DMS 273 treated with DMSO at 0.1 percent for 48 hours (cell line): ENCODE measurements around the gene CIAO3.

Source experiments
- DNase-seq: peaks from one replicate; lab custom pipeline; 2025; lab: John Stamatoyannopoulos, UW

Gene CIAO3

DNA sequence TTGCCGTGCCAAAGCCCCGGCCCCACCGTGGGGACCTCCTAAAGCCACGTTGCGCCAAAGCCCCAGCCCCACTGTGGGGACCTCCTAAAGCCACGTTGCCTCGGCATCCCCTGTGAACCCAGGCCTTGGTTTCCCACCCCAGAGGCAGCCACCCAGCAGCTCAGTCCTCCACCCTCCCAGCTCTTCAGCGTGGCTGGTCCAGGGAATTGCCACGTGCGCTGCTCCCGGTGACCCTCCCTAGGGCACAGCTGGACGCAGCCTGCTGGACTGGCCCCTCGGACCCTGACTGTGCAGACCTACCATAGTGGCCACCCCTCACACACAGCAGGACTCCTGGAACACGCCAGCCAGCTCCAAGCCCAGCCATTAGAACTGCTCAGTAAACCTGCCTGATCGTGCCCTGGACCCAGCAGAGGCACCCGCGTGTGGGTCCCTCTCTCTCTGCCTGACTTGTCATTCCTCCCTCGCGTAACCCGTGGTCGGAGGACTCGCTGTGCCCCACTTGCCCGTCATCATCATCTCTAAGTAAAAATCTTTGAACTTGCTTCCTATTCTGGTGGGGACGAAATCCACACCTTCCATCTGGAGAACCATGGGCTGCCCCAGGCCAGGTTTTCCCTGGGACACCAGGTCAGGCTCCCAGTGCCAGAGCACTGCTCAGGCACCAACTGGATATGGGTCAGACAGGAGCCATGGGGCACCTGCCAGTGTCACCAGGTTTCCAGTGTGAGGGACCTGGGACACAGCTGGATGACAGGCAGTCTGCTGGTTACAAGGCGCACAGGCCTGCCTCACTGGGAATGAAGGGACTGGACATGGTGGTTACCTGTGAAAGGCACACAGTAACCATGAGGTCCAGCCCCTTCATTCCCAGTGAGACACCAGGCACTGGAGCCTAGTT, 5.6 kb downstream of the CIAO3 start:
- DNase-seq: no peak

DNA sequence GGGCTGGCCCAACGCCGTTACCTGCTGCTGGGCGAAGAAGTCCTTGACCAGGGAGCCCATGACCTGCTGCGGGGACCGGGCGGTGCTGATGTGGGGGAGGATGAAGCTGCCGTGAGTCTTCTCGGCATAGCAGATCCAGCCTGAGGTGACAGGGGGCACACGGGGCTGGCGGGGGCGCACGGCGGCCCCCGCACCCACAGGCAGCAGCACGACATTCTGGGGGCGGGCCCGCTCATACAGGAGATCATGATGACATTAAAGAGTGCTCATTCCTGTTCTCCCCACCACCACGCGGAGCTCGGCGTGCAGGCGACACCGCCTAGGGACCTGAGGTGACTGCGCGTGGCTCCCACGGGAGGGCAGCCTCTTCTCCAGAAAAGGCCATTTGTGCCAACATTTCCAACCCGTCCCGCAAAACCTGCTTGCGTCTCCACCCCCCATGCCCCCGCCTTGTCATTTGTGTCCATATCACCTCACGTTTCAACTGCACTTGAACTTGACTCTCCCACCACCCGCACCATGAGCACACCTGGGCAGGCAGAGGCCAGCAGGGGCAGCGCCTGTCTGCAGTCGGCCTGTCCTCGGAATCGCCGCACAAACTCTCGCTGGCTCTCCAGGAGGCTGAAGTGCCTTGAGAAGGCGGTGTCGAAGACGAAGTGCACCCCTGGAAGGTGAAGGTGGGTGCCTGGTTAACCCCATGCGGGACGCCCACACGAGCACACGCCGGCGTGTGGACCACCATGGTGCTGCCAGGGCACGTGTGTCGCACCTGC, 6.4 kb downstream of the CIAO3 start:
- DNase-seq: no peak

DNA sequence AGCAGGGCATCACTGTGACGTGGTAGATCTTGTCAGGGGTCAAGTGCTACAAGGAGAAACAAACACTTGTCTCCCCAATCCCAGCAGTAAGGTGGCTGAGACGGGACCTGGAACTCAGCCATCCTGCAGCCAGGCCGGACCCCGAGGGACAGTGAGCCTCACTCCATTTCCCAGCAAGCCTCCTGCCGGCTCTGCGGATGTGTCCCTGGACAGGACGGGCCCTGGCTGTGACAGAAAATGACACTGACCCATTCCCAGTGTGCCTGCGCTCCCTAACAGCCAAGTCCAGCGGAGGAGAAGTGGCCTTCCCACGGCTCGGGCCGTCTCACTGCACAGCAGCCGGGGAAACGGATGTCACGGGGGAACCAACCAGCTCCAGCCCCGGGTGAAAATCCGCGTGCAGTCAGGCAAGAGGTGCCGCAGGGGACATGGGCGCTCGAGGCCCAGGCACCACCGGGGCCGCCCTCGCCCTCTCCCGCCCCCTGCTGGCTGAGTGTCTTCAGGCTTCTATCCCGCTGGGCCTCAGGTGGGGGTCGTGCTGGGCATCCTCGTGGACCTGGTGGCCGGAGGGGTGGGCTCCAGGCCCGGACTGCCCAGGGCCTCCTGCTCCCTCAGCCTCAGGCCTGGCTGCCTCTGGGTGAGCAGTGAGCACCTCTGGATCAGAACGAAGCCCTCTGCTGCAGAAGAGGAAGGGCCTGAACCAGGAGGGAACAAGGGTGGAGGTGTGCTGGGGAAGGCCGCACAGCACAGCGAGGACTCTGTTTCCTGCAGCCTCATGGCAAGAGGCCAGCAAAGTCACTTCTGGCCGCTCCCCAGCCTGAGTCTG, 7.2 kb downstream of the CIAO3 start:
- DNase-seq: no peak

GRCh38 chr16:732936-733335, 7.9 kb downstream of the CIAO3 start:
- DNase-seq: no peak

DNA sequence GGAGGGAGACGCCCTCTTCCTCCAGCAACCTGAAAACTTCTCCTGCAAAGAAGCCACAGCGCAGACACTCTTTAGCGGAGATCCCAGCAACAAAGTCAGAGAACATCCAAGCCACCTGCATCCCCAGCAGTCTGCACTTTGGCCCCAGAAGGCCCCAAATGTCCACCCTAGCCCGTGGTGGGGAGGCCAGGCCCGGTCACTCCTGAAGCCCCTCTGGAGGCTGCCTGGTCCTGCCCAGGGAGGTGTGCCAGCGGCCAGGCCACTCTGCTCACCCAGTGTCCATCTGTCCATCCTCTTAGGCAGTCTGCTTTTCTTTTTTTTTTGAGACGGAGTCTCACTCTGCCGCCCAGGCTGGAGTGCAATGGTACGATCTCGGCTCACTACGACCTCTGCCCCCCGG, 8.5 kb downstream of the CIAO3 start:
- DNase-seq: no peak

DNA sequence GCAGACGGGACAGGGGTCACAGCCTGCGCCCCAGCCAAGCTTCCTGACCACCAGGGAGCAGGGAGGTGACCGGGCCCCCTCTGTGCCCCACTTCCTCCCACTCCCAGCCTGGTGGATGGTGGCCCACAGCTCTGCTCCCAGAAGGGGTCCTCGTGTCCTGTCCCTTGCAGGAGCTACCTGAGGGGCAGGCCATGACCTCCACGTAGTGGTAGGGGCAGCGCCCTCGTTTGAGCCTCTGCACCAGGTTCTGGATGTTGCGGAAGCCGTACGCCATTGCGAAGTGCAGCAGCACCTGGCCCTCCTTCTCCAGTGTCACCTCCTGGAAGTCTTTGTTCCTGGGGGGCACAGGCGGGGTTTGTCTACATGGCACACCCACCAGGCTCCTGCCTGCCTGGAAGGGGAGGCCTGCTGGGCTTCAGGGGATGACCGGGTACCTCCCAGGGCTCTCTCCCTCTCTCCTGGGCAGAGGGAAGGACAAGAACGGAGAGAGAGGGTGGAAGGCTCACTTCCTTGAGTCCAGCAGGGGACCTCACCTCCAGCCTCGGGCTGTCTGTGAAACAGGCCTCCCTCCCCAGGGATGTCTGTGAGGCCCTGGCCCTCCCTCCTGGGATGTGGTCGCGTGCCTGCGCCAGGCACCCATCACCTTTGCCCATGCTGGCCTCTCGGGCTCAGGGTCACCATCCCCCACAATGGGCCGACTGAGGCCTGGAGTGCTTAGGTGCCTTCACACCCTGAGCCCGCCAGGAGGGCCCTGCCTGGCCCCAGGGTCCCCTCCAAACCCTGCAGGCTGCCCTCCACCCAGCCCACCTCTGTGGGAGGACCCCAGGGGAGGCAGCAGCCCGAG, 9.9 kb downstream of the CIAO3 start:
- DNase-seq: no peak

GRCh38 chr16:729768-730665, 10.8 kb downstream of the CIAO3 start:
- no peak for DNase-seq

DNA sequence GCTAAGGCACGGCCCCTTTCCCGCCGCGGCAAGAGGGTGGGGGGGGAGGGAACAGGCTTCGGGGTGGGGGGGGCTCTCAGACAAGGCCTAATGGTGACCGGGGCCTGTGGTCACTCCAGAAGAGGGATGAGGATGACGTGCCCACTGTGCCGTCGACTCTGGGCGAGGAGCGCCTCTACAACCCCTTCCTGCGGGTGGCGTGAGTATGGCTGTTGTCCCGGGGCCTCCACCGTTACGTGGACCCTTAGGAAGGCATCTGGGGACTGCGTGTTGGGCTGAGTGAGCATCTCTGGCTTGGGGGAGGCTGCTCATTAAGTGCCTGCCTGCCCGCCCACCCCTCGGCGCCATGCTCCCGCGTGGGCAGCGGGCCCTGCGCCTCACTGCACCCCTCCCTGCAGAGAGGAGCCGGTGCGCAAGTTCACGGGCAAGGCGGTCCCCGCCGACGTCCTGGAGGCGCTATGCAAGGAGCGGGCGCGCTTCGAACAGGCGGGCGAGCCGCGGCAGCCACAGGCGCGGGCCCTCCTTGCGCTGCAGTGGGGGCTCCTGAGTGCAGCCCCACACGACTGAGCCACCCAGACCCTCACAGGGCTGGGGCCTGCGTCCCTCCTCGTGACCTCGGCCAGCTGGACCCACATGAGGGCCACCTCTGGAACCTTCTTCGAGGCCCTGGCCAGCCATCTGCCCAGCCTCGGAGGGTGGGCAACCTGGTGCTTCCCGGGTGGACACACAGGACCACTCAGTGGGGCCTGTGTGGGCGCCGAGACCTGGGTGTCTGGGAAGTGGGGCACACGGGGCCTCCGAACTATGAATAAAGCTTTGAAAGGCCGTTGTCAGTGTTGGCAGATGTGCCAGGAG, 11.7 kb downstream of the CIAO3 start:
- no peak for DNase-seq

- DNase-seq: peak; percentile 59
Measured at GRCh38 chr16:728131-728889, 12.5 kb downstream of the CIAO3 start.

DNA sequence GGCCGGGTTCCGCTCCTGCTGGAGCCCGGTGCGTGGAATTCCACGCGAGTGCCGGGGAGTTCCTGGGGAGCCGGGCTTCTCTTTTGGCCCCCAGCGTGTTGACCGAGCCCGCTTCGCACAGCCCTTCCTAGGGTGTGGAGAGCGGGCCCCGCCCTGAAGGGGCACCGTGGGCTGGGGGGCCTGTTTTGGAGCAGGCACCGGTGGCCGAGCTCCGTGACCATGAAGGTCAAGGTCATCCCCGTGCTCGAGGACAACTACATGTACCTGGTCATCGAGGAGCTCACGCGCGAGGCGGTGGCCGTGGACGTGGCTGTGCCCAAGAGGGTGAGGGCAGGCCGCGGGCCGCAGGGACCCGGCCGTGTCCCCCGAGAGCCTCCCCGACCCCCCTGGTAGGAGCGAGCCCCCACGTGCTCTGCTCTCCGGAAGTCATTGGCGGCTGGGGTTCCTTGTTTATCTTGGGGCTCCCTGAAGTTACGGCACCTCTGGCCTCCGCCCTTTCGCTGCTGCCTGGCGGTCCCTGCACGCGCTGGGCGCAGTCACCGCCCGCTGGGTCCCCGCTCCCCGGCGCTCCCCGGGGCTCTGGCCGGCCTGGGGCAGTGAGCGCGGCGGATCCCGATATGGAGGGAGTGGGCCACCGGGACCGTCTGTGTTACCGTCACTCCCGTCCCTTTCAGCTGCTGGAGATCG, 13.4 kb downstream of the CIAO3 start:
- no peak for DNase-seq

- no peak for DNase-seq
Measured at GRCh38 chr16:726438-727290, 14.1 kb downstream of the CIAO3 start, which contains the start of the genes CCDC78 and HAGHL. Gene CCDC78 (minus strand): TSS chr16:726443. CDS start chr16:726367, 76 bp downstream. Gene HAGHL (plus strand): TSS chr16:727106. CDS start chr16:727510, 404 bp downstream.

- DNase-seq: no peak
Measured at GRCh38 chr16:726188-726437, 14.7 kb downstream of the CIAO3 start.

DNA sequence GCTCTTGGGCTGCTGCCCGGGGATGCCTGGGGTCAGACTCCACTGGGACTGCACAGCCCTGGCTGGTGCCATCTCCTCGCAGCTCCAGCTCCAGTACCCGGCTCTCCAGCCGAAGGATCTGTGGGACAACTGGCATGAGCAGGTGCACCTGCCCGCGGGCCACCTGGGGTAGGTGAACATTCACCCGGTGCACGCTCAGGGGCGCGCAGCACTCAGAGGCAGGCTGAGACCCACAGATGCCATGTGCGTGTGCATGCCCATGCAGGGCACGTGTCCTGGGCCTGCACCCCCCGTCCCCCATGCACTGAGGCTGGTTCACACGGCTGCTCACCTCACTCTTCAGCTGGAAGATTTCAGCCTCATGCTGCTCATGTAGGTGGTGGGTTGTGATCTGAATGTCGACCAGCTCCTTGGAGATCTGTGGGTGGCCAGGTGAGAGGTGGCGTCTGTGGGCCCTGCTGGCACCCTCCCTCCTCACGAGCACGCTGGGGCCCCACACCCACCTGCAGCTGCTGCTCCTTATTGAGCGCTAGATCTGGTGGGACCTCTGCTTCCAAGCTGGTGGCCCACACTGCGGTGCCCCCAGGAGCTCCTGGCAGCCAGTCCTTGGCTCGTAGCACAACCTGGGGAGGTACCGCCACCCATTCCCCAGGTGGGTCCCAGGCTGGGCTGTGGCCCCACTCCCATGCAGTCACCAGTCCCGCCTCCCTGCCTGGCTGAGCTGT, 15.2 kb downstream of the CIAO3 start:
- DNase-seq: no peak

GRCh38 chr16:725041-725376, 15.8 kb downstream of the CIAO3 start:
- no peak for DNase-seq

GRCh38 chr16:724188-725040, 16.4 kb downstream of the CIAO3 start:
- DNase-seq: no peak

DNA sequence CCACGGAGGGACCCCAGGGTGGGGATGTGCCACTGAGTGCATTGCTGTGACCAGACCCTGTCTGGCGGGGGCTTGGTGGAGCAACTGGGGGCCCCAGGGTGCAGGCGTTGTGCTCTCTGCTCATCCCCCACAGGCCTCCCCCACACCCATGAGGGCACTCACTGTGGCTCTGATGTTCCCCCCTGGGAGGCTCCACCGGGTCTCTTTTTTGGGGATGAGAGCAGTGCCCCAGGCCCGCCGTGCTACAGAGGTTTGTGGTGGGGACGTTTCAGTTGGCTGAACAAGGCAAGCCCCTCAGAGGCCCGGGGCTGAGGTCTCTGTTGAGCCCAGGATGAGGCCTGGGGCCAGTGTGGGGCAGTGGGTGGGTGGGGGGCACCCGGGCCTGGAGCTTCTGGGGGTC, 17.1 kb downstream of the CIAO3 start:
- DNase-seq: no peak
